GM12875 (cell line): ENCODE data around the gene EIF4E3.

ENCODE experiments used
- H3K4me3 ChIP-seq: one replicate; pipeline ENCODE4 v1.5.1; 2011; ENCODE audit warnings: low read depth, low read length, control low read depth
- TF ChIP-seq, protein P1 (sequence below): IDR thresholded peaks from 2 replicates; pipeline ENCODE4 v1.5.1; 2011; ENCODE audit warnings: low read depth, mild to moderate bottlenecking, control low read depth, inconsistent platforms, low read length, moderate library complexity, borderline replicate concordance; ENCODE audit not compliant: insufficient read depth

EIF4E3 gene

DNA sequence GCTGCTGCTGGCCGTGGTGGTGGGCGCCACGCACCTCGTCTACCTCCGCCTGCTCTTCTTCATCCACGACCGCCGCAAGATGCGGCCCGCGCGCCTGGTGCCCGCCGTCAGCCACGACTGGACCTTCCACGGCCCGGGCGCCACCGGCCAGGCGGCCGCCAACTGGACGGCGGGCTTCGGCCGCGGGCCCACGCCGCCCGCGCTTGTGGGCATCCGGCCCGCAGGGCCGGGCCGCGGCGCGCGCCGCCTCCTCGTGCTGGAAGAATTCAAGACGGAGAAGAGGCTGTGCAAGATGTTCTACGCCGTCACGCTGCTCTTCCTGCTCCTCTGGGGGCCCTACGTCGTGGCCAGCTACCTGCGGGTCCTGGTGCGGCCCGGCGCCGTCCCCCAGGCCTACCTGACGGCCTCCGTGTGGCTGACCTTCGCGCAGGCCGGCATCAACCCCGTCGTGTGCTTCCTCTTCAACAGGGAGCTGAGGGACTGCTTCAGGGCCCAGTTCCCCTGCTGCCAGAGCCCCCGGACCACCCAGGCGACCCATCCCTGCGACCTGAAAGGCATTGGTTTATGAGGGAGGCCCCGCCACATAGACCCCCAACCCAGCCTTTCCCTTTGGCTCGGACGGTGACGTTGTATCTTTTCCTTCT, 29.5 kb upstream of the EIF4E3 start:
- TF ChIP-seq, protein P1, sequence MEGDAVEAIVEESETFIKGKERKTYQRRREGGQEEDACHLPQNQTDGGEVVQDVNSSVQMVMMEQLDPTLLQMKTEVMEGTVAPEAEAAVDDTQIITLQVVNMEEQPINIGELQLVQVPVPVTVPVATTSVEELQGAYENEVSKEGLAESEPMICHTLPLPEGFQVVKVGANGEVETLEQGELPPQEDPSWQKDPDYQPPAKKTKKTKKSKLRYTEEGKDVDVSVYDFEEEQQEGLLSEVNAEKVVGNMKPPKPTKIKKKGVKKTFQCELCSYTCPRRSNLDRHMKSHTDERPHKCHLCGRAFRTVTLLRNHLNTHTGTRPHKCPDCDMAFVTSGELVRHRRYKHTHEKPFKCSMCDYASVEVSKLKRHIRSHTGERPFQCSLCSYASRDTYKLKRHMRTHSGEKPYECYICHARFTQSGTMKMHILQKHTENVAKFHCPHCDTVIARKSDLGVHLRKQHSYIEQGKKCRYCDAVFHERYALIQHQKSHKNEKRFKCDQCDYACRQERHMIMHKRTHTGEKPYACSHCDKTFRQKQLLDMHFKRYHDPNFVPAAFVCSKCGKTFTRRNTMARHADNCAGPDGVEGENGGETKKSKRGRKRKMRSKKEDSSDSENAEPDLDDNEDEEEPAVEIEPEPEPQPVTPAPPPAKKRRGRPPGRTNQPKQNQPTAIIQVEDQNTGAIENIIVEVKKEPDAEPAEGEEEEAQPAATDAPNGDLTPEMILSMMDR = no peak
- no peak overlapping the region for H3K4me3 ChIP-seq

DNA sequence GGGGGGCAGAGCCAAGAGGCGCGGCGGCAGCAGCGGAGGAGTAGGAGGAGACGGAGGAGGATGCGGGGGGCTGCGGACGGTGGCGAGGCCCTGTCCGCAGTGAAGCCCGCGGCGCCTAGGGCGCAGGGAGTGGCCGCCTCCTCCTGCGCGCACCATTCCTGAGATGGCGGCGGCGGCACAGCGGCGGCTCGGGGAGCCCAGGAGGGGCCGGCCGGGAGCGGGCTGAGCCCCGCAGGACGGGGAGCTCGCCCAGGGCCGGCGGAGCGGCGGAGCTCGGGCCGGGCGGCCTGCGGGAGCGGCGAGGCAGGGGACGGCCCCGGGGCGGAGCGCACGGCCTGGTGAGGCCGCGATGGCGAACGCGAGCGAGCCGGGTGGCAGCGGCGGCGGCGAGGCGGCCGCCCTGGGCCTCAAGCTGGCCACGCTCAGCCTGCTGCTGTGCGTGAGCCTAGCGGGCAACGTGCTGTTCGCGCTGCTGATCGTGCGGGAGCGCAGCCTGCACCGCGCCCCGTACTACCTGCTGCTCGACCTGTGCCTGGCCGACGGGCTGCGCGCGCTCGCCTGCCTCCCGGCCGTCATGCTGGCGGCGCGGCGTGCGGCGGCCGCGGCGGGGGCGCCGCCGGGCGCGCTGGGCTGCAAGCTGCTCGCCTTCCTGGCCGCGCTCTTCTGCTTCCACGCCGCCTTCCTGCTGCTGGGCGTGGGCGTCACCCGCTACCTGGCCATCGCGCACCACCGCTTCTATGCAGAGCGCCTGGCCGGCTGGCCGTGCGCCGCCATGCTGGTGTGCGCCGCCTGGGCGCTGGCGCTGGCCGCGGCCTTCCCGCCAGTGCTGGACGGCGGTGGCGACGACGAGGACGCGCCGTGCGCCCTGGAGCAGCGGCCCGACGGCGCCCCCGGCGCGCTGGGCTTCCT, 28.8 kb upstream of the EIF4E3 start, which contains the start of gene GPR27:
TSS of gene GPR27 (plus strand) at position 155 of the 909 bp plus-strand sequence. CDS start at position 350, 195 bp downstream.
- no peak within 1 kb of the TSS for H3K4me3 ChIP-seq
- TF ChIP-seq, protein P1 = no peak

DNA sequence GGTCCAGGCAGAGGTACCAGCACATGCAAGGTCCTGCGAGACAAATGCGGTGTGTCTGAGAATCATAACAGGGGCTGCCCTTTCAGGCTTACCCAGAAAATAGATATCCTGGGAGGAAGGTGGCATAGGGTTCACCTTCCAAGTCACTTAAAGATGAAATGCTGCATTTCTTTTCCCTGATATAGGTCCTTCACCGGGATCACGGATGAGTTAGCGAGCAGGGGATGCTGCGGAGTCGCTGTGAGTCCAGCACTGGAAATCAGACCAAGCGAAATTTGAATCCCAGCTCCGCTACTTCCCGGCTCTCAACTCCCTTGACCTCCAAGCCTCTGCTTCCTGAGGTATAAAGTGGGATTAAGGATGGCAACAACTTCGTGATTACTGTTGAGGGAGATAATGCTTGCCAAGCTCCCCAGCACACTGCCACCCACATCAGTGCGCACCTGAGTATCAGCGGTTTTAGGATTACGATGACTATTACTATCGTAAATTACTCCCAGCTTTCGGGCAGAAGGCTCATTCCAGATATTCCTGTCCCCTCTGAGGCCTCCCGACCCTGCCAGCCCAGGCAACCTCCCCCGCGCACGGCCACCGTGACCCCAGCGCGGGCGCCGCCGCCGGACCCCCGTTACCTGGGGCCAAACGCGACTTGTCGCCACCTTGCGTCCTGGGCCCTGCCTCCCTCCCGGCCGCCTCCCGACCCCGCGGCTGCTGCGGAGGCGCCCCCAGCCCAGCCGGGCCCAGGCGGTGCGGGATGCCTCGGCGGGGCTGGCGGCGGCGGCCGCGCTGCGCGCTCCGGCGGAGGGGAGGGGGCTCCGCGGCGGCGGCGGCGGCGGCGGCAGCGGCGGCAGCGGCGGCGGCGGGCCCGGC, 27.9 kb upstream of the EIF4E3 start:
- H3K4me3 ChIP-seq = no peak overlapping the region

DNA sequence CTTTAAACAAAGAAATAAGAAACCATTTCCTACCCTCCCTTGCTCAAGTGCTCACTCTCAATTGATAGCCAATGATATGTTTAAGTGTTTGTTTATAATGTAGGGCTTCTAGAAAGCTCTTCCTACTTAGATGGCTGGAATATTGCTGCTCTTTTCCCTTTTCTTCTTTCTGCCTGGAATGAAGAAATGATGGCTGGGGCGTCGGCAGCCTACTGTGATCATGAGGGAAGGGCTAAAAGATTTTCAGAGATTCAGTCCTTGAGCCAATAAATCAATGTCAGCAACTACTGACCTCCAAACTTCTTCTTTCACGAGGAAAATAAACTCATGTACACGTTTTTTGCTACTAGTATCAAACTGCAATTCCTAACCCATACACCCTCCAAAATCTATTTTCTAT, 26.4 kb upstream of the EIF4E3 start:
- no peak overlapping the region for H3K4me3 ChIP-seq
- TF ChIP-seq, protein P1 = no peak

More for the DNA sequence above, 27.9 kb upstream of the EIF4E3 start:
- TF ChIP-seq, protein P1 = no peak

- H3K4me3 ChIP-seq = no peak overlapping the region
- TF ChIP-seq, protein P1 = no peak
These were observed 19.5 kb upstream of the EIF4E3 start for GRCh38 chr3:71744738-71745137.

- TF ChIP-seq, protein P1 = no peak
- H3K4me3 ChIP-seq = no peak overlapping the region
These were observed 17.4 kb upstream of the EIF4E3 start for GRCh38 chr3:71742621-71743020.
